ENCODE results near the gene HOMEZ.

The HOMEZ gene

DNA sequence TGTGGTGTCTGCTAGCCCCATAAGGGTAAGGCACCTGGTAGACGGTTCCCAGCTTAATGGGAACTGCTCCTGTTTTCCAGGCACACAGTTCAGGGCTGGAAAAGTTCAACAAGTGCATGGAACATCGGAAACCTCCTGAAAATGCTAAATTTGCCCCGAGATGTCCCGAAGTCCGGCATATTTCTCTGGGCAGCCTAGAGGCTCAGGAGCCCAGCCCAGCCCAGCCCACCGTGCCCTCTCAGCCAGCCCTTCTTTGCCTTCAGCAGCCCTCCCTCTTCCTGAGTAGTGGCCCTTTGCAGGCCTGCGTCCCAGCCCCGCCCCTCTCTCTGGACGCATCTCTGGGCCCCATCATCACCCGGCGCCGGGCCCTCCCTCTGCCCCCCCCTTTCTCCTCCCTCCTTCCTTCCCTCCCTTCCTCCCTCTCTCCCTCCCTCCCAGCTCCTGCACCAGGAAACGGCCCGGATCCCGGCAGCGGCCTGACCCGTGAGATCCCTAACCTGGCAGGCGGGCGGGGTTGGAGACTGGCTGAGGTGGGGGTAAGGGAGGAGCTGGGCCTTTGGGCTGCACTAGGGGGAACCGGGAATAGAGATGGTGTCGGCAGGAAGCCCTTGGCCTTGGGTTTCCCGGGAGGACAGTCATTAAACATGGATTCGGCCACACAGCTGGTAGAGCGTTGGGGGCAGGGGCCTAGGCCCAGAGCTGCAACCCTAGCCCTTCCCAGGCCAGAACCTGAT lies 20.6 kb upstream of the HOMEZ start, which contains the start of gene BCL2L2 (continued):
- TF ChIP-seq ZNF404 (tag by site-specific recombination; IDR thresholded peaks at IDR 0.05) (no peak), ZNF324 (tag by site-specific recombination; IDR thresholded peaks at IDR 0.05) (peak; percentile 90; the same call in 1 of the 2 replicates), BCL11B (tag by site-specific recombination; IDR thresholded peaks at IDR 0.05; ENCODE audit: low read depth) (no peak), ZFP3 (tag by site-specific recombination; IDR thresholded peaks at IDR 0.05; ENCODE audit: low read depth) (no peak), ZNF76 (tag by site-specific recombination; IDR thresholded peaks at IDR 0.05; ENCODE audit: borderline replicate concordance, low read depth) (peak; percentile 76; the same call in 1 of the 2 replicates), SP7 (tag by site-specific recombination; IDR thresholded peaks at IDR 0.05) (peak; percentile 87), ZNF341 (tag by site-specific recombination; IDR thresholded peaks at IDR 0.05; ENCODE audit: low read depth) (peak; percentile 85), ZNF24 (tag by site-specific recombination; IDR thresholded peaks at IDR 0.05) (0 out of 2 replicates have a peak, but pooled peaks have one; percentile 34), KLF7 (tag by site-specific recombination; IDR thresholded peaks at IDR 0.05; ENCODE audit: borderline replicate concordance) (peak; percentile 84; the same call in 1 of the 2 replicates), ZNF391 (tag by site-specific recombination; IDR thresholded peaks at IDR 0.05; ENCODE audit: borderline replicate concordance, low read depth) (peak; percentile 56; the same call in 1 of the 2 replicates), KLF8 (tag by site-specific recombination; IDR thresholded peaks at IDR 0.05) (peak; percentile 99), KLF10 (tag by site-specific recombination; IDR thresholded peaks at IDR 0.05) (peak; percentile 70), ZIC2 (tag by site-specific recombination; IDR thresholded peaks at IDR 0.05) (peak; percentile 55), EGR2 (tag by site-specific recombination; IDR thresholded peaks at IDR 0.05; ENCODE audit: low read depth) (0 out of 2 replicates have a peak, but pooled peaks have one; percentile 28), ZNF629 (tag by site-specific recombination; IDR thresholded peaks at IDR 0.05) (peak; percentile 85), ZSCAN30 (tag by site-specific recombination; IDR thresholded peaks at IDR 0.05) (no peak)
- TF ChIP-seq, protein P1, sequence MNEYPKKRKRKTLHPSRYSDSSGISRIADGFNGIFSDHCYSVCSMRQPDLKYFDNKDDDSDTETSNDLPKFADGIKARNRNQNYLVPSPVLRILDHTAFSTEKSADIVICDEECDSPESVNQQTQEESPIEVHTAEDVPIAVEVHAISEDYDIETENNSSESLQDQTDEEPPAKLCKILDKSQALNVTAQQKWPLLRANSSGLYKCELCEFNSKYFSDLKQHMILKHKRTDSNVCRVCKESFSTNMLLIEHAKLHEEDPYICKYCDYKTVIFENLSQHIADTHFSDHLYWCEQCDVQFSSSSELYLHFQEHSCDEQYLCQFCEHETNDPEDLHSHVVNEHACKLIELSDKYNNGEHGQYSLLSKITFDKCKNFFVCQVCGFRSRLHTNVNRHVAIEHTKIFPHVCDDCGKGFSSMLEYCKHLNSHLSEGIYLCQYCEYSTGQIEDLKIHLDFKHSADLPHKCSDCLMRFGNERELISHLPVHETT (tag by site-specific recombination; IDR thresholded peaks at IDR 0.05), result peak; percentile 75; the same call in 1 of the 2 replicates
- TF ChIP-seq, protein P2, sequence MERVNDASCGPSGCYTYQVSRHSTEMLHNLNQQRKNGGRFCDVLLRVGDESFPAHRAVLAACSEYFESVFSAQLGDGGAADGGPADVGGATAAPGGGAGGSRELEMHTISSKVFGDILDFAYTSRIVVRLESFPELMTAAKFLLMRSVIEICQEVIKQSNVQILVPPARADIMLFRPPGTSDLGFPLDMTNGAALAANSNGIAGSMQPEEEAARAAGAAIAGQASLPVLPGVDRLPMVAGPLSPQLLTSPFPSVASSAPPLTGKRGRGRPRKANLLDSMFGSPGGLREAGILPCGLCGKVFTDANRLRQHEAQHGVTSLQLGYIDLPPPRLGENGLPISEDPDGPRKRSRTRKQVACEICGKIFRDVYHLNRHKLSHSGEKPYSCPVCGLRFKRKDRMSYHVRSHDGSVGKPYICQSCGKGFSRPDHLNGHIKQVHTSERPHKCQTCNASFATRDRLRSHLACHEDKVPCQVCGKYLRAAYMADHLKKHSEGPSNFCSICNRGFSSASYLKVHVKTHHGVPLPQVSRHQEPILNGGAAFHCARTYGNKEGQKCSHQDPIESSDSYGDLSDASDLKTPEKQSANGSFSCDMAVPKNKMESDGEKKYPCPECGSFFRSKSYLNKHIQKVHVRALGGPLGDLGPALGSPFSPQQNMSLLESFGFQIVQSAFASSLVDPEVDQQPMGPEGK (tag by site-specific recombination; IDR thresholded peaks at IDR 0.05), result peak; percentile 100
- TF ChIP-seq, protein P3, sequence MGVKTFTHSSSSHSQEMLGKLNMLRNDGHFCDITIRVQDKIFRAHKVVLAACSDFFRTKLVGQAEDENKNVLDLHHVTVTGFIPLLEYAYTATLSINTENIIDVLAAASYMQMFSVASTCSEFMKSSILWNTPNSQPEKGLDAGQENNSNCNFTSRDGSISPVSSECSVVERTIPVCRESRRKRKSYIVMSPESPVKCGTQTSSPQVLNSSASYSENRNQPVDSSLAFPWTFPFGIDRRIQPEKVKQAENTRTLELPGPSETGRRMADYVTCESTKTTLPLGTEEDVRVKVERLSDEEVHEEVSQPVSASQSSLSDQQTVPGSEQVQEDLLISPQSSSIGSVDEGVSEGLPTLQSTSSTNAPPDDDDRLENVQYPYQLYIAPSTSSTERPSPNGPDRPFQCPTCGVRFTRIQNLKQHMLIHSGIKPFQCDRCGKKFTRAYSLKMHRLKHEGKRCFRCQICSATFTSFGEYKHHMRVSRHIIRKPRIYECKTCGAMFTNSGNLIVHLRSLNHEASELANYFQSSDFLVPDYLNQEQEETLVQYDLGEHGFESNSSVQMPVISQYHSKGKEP (tag by site-specific recombination; IDR thresholded peaks at IDR 0.05), result no peak
- TF ChIP-seq, protein P4, sequence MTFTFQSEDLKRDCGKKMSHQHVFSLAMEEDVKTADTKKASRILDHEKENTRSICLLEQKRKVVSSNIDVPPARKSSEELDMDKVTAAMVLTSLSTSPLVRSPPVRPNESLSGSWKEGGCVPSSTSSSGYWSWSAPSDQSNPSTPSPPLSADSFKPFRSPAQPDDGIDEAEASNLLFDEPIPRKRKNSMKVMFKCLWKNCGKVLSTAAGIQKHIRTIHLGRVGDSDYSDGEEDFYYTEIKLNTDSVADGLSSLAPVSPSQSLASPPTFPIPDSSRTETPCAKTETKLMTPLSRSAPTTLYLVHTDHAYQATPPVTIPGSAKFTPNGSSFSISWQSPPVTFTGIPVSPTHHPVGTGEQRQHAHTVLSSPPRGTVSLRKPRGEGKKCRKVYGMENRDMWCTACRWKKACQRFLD (tag by site-specific recombination; IDR thresholded peaks at IDR 0.05), result 0 out of 2 replicates have a peak, but pooled peaks have one; percentile 20
